Stimulated activated CD8-positive, alpha-beta memory T cell treated with anti-CD3 and anti-CD28 coated beads, Interleukin-15, amount 100 ng/mL, for 24 hours (primary cell): ENCODE data around the gene ROR1.
"Not testable (repeated sequence)": the region's sequence is repeated elsewhere in the genome, so short reads cannot be mapped to it uniquely, and the experiment has no call there.

ENCODE experiments used
- DNase-seq: peaks from one replicate; pipeline ENCODE4 v3.0.0-alpha.2; 2020; ENCODE audit warnings: low read depth

Gene ROR1

DNA sequence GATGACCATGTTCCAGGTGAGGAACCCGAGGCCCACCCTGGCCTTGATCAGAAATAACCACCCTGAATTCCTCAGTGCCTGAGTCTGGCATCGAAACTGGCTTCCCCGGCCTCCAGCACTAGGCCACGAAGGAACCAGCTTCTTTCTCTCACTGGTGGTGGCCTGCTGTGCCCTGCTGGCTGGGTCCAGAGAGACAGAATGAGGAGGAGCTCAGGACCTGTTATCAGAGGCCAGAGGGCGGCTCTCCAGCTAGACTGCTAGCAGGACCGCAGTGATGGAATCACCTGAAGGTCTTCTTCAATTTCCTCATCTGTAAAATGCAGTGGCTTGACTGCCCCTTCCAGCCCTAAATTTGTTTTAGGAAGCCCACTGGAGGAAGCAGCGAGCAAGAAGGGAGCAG is 20.5 kb downstream of the ROR1 start:
- no peak for DNase-seq

GRCh38 chr1:63794939-63795378 is 21.1 kb downstream of the ROR1 start:
- DNase-seq: no peak

DNA sequence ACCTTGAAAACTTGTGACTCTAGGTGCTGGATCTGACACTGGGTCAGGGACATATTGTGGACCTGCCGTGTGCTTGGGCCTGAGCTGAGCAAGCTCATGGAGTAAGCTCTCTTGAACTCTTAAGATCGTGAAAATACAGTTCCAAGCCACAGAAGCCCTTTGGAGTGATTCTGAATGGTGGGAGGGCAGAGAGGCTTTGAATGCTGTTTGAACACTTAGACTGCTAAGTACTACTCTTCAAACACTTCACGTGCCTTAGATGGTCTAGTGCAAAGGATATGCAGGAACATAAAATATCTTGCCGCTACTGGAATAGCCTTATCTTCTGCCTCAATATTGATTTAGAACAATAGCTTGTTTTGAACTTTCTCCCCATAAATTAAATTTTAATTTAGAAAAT is 21.6 kb downstream of the ROR1 start:
- DNase-seq: no peak

- no peak for DNase-seq
Observed at GRCh38 chr1:63797056-63797726, 23.4 kb downstream of the ROR1 start.

- DNase-seq: no peak
Observed at GRCh38 chr1:63798284-63798683, 24.5 kb downstream of the ROR1 start.

GRCh38 chr1:63799307-63799706 is 25.5 kb downstream of the ROR1 start:
- no peak for DNase-seq

DNA sequence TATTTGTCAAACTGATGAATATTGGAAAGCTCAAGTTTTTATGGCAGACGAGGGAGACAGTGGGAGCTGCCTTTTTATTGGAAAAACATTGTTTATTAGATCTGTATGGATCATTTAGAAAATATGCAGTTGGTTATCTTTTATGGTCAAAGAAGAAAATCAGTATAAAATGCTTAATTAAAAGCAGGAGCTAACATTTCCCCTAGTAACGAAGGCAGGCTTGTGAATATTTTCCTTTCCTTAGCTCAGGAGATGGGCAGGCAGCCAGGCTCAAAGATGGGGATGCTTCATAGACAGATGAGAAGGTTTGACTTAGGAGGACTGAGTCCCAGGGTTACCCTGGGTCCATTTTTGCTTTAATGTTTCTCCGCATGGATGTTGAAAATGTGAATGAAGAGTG is 26.0 kb downstream of the ROR1 start:
- DNase-seq: no peak

GRCh38 chr1:63802109-63802508 is 28.3 kb downstream of the ROR1 start:
- DNase-seq: no peak

DNA sequence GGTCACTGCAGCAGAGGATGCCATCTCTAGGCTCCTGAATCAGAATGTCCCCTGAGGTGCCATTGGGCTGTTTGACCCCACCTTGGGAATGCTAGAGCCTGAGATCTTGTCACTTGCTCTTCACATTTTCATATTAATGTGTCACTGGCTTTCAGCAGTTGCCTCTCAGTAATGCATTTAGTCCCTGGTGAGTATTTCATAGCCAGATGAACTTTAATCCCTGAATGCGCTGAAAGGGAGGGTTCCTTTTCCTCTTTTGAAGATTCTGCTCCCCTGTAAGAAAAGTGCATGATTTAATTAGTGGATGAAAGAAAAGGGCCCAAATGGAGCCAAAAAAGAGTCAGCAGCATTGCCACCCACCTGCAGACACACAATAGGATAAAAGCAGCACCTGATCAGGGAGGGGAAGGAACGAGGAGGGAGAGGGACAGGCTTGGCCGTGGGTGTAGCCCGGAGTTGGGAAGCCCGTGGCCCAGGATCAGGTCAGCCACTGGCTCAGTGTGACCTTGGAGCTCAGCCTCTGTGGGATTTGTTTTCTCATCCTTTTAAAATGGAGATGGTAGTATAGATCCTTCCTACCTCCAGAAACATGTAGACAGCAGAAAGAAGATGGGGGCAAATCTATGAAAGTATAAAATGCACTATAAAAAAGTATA is 31.1 kb downstream of the ROR1 start:
- DNase-seq: no peak

GRCh38 chr1:63807046-63807445 is 33.2 kb downstream of the ROR1 start:
- DNase-seq: no peak

DNA sequence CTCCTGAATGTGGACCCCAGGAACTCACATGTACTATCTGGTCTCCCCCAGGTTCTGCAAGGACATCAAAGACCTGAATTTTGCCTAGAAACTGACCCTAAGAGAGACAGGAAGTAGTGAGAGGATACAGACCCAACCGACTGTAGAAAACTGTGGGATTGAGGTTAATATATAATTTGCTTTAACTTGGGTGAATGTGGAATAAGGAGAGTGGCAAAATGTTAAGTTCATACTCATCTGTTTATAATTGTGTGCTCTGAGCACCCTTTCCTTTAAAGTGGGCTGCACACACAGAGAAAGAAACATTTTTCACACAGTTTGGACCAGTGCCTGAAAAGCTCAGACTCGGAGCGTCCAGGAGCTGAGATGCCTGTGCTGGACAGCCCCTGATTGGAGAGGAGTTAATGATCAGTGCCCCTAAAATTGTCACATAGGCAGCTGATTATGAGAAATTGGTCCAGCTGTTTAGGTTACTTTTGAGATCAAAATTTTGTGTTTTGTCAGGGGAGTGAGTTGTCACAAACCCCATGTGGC is 37.2 kb downstream of the ROR1 start:
- DNase-seq: no peak

DNA sequence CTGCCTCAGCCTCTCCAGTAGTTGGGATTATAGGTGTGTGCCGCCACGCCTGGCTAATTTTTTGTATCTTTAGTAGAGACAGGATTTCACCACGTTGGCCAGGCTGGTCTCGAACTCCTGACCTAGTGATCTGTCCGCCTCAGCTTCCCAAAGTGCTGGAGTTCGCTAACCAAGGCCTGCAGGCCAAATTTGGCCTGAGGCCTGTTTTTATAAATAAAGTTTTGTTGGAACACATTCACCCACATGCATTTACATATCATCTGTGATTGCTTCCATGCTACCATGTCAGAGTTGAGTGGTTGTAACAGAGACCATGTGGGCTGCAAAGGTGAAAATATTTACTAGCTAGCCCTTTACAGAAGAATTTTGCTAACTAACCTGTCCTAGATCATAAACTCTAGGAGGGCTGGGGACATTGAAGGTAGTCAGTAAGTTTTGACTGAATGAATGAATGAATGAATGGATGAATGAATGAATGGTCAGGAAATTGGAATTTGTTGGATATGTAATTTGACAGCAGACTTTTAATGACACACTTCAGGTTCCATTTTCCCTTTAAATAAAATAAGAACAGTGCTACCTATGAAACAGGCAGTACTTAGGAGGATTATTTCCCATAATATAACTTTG is 38.4 kb downstream of the ROR1 start:
- no peak for DNase-seq

DNA sequence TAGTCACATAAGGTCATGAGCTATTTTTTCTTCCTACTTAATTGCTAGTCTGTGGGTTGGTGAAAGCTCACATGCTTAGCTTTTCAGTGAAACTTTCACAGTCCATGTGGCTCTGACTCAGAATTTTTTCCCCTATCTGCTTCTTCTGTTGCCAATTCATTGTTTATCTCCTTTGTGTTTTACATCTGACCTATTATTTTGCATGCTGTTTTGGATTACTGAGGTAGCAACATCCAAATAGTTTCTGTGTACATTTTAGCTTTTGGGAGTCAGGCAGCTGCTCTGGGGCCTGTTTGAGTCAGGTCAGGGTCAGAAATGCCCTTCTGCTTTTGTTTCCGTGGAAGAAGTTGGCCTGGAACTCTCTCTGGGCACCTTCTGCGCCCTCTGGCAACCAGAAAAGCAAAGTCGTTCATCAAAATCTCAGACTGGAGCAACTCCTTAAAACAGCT is 40.0 kb downstream of the ROR1 start:
- DNase-seq: no peak

DNA sequence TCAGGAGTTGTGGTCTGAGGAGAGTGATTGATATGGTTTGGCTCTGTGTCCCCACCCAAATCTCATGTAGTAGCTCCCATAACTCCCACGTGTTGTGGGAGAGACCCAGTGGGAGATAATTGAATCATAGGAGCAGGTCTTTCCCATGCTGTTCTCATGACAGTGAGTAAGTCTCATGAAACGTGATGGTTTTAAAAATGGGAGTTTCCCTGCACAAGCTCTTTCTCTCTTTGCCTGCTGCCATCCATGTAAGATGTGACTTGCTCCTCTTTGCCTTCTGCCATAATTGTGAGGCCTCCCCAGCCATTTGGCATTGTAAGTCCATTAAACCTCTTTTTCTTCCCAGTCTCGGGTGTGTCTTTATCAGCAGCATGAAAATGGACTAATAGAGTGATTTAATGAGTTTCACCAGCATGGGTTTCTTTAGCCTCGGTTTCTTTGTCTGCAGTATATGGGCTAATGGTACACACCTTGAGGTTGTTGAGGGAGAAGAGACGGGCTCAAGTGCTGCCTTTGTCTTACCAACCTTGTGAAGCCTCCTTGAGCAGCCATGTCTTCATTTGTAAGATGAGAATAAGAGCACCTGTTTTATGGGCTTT is 42.5 kb downstream of the ROR1 start:
- DNase-seq: not testable (repeated sequence)

DNA sequence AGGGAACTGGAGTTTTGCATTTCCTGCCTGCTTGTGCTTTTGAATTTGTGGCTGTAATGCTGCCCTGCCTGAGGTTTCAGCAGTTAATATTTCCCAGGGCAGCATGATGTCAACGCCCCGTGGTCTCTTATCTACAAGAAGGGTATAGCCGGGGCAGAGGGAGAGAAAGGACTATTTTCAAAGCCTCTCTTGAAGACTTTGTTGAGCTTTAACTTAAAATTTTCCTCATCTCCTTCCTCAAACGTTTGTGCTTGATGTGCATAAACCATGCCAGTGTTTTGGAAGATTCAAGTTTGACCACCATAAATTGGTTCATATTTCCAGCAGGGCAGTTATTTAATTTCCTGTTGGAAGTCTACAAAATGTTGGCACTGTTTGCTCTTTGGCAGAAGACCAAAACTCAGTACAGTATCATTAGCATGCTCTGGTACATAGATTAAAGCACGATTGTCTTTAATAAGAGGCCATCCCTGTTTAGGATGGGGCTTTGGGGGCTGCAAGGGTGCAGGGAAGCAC is 43.4 kb downstream of the ROR1 start:
- no peak for DNase-seq

DNA sequence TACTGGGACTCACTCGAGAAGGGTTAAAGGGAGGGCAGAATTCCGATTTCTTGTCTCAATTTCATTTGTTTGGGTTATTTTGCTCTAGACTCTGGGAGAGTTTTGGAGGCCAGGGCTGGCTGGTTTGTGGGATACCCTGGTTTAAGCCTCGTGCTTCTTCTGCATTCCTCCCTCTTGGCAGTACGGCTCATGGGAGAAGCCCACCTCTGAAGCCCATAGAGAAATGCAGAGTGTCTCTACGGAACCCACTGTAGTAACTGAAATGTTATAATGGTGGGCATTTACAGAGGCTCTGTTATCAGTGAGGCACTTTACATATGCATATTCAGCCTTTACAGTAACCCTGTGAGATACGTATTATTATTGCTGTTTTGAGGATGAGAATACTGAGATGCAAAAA is 43.9 kb downstream of the ROR1 start:
- no peak for DNase-seq

DNA sequence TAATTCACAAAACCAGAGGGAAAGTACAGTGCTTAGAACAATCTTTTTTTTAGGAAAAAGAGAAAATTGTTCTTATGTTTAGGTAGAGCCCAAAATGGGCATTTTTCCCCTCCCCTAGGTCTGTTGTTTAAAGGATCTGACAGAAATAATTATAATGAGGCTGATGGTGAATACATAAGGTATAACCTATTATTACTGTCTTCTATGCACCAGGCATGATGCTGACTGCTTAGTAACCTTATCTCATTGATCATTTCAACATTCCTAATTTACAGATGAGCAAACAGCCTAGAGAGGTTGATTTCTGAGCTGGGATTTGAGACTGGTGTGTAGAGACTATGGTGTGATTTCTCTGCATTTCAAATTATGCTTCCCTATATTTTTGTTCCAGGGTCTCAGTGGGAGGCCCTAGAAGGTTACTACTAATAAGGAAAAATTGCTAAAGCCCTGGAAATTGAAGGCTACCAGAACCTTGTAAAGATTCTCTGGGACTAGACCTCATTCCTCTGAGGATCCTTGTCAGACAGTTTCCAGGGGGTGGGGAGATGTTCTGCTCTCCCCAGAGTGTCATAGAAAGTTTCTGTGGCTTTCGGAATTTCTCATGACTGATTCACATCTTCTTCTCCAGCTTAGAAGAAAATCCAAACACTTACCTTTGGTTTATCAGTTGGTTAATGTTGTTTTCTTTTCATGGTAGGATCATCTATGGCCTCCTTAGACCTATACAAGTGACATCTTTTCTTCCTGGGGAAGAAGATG is 44.9 kb downstream of the ROR1 start:
- no peak for DNase-seq

DNA sequence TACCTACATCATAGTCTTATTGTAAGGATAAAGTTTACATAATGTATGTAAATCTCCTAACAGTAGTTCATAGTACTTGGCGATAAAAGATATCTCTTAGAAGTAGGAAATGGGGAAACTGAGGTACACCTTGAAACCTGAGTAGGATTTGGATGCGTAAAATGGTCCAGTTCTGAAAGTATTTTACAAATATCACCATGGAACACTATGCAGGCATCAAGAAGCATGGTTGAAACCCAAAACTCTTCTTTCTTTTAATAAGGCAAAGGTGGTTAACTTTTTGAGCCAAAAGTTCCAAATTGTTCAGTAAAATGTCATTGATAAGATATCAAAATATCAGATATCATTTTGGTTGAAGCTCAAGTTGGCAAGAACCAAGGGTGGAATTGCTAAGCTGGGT is 46.0 kb downstream of the ROR1 start:
- no peak for DNase-seq

DNA sequence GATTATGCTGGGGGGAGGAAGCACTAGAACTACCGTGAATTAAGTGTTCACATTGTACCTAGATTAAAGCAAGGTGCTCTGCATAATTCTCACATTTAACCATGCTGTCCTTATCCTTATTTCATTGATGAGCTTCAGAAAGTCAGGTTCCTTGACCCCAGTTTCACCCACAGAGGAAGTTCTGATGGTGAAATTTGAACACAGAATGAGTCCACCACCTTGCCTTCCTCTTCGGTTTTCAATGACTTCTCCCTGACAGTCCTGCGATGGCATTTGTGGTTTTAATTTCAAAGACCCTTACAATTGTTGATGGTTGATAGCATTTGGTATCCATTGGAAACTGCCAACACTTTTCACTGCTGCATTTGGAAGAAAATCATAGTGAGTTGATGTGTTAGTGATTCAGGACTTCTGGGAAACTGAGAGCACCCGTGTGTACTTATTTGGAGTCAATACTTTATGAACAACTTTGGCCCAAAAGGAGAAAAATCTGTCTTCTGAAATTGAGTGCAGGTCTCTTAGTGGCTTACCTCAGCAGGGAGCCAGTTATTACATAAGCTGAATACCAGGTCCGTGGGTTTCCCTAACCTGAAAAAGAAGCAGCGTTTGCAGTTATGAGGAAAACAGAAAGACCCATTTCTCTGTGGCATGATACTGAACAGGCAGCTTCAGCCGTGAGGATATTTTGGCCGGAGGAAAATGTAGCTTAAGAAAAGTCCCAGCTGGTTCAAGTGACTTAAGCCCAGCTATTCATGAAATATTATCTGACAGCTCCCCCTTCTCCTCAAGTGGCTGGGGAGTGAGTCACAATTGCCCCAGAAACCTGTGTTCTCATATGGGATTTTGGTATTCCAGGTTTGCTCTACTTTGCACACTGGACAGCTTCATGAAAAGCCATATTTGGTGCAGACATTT is 47.5 kb downstream of the ROR1 start:
- no peak for DNase-seq

- no peak for DNase-seq
Observed at GRCh38 chr1:63822540-63822939, 48.7 kb downstream of the ROR1 start.

GRCh38 chr1:63824451-63824850 is 50.6 kb downstream of the ROR1 start:
- DNase-seq: no peak
